K562 (cell line): ENCODE data around the gene ECSCR. TPM values are rescaled to one million over a fixed set of nuclear protein-coding genes. Genes with fewer than 3 reads are reported as not detected.

ENCODE experiments used
- ATAC-seq: fragments of 200-7000 bp; cut with Tn5 transposase; 3 replicates; pipeline ENCODE4 v1.9.1; 2020; ENCODE audit warnings: moderate library complexity
- BruUV-seq: library from RNA; stranded (reverse); fragments of 400-500 nt; replicated peaks from 2 replicates; lab custom pipeline; 2021; lab: Mats Ljungman, UMichigan
- CTCF ChIA-PET: fragments of 300-600 bp; formaldehyde crosslinking; extraction: SDS; loops from one replicate; lab custom pipeline; 2021; ENCODE audit warnings: low intra/inter-chr PET ratio; lab: Yijun Ruan, JAX
- POLR2A ChIA-PET: fragments of 300-600, 350-650 bp; sonication (Branson Sonifier 250); formaldehyde crosslinking; extraction: SDS; loops from one replicate; lab custom pipeline; 2021; ENCODE audit warnings: antibody characterized with exemption, inconsistent platforms; lab: Yijun Ruan, JAX
- DNase-seq, 4 experiments: peaks; one replicate each; pipeline versions ENCODE4 v3.0.0 to v3.0.0-alpha.2; 2011 to 2018; ENCODE audit warnings: low spot score in 3 of 4, mixed read lengths in 3 of 4; ENCODE audit errors: extremely low read depth in 1 of 4
- FAIRE-seq: peaks from 2 replicates; lab custom pipeline; 2011; peaks lifted over from hg19 to GRCh38; lab: Jason Lieb, UNC
- H2AFZ ChIP-seq: 2 replicates; pipeline ENCODE4 v1.6.0; 2011; ENCODE audit warnings: low read depth, low read length, control low read depth, inconsistent platforms
- H3K27ac ChIP-seq: fragments of 200-600 bp; 3 replicates; pipeline ENCODE4 v1.8.0; 2011; ENCODE audit warnings: low read depth, mild to moderate bottlenecking, control low read depth, inconsistent platforms, low read length, moderate library complexity, mixed read lengths; ENCODE audit errors: extremely low read depth
- H3K27me3 ChIP-seq, 2 experiments: fragments of 300-600 bp in 1 of 2; 2 replicates in 1 of 2; 3 replicates in 1 of 2; pipeline versions ENCODE4 v1.6.0 to v1.8.0; 2011; ENCODE audit warnings: inconsistent platforms in 2 of 2, low read length in 2 of 2, mild to moderate bottlenecking in 1 of 2, mixed read lengths in 1 of 2, moderate library complexity in 1 of 2; ENCODE audit not compliant: control insufficient read depth in 2 of 2, insufficient read depth in 2 of 2
- H3K36me3 ChIP-seq: fragments of 300-600 bp; 3 replicates; pipeline ENCODE4 v1.8.0; 2011; ENCODE audit warnings: mild to moderate bottlenecking, low read length, inconsistent platforms; ENCODE audit not compliant: control insufficient read depth, insufficient read depth
- H3K4me1 ChIP-seq, 2 experiments: fragments of 200-600 bp in 1 of 2; replicated peaks in 1 of 2; 2 replicates in 1 of 2; 3 replicates in 1 of 2; pipeline versions ENCODE4 v1.5.1 to v1.8.0; 2011; ENCODE audit warnings: inconsistent platforms in 2 of 2, low read length in 2 of 2, mild to moderate bottlenecking in 1 of 2, mixed read lengths in 1 of 2, moderate library complexity in 1 of 2; ENCODE audit not compliant: control insufficient read depth in 2 of 2, insufficient read depth in 2 of 2
- H3K4me2 ChIP-seq: 2 replicates; pipeline ENCODE4 v1.6.1; 2011; ENCODE audit warnings: low read length, control low read depth, inconsistent platforms, mixed read lengths; ENCODE audit not compliant: insufficient read depth
- H3K4me3 ChIP-seq: fragments of 200-600 bp; sonication (generic), shearing (Covaris generic); 2 replicates; pipeline ENCODE4 v1.5.1; 2016; ENCODE audit warnings: control low read depth, inconsistent platforms
- H3K79me2 ChIP-seq: fragments of 200-600 bp; 3 replicates; pipeline ENCODE4 v1.8.0; 2011; ENCODE audit warnings: low read length, inconsistent platforms; ENCODE audit not compliant: control insufficient read depth, insufficient read depth
- H3K9ac ChIP-seq, 2 experiments: 2 replicates each; pipeline versions ENCODE4 v1.6.0 to v1.6.1; 2011; ENCODE audit warnings: low read depth in 2 of 2, low read length in 2 of 2, control low read depth in 1 of 2, inconsistent platforms in 1 of 2, mild to moderate bottlenecking in 1 of 2, mixed read lengths in 1 of 2; ENCODE audit not compliant: insufficient read depth in 1 of 2
- H3K9me1 ChIP-seq: one replicate; pipeline ENCODE4 v1.6.0; 2011; ENCODE audit warnings: inconsistent platforms, mild to moderate bottlenecking, low read length, moderate library complexity; ENCODE audit not compliant: control insufficient read depth, insufficient read depth
- H3K9me3 ChIP-seq: replicated peaks from 2 replicates; pipeline ENCODE4 v1.5.1; 2011; ENCODE audit warnings: low read depth, low read length, inconsistent platforms; ENCODE audit not compliant: control insufficient read depth, insufficient read depth
- H4K20me1 ChIP-seq: replicated peaks from 2 replicates; pipeline ENCODE4 v1.6.1; 2011; ENCODE audit warnings: low read length, inconsistent platforms, mixed read lengths; ENCODE audit not compliant: control insufficient read depth, insufficient read depth
- ATF1 ChIP-seq, 2 experiments: fragments of 450-650 bp in 1 of 2; IDR thresholded peaks; 2 replicates each; pipeline ENCODE4 v1.6.1; 2016; ENCODE audit warnings: missing compliant biosample characterization in 1 of 2, missing genetic modification characterization in 1 of 2
- NR2C2 ChIP-seq, 2 experiments: fragments of 200-800 bp in 1 of 2; sonication (Bioruptor generic) in 1 of 2; sonication (generic) in 1 of 2; formaldehyde crosslinking in 1 of 2; IDR thresholded peaks; 2 replicates each; pipeline versions ENCODE4 v1.6.1 to v1.8.0; 2016 to 2022; ENCODE audit warnings: mild to moderate bottlenecking in 1 of 2, missing compliant biosample characterization in 1 of 2, missing genetic modification characterization in 1 of 2, missing genetic modification reagents in 1 of 2
- PHF20 ChIP-seq: fragments of 450-650 bp; IDR thresholded peaks from 2 replicates; pipeline ENCODE4 v1.6.1; 2018; ENCODE audit not compliant: partially characterized antibody
- ZNF512 ChIP-seq: IDR thresholded peaks from 2 replicates; pipeline ENCODE4 v1.6.1; 2016; ENCODE audit warnings: missing genetic modification characterization, missing compliant biosample characterization
- ZNF551 ChIP-seq: fragments of 250-450 bp; sonication (Bioruptor Pico); IDR thresholded peaks from 2 replicates; pipeline ENCODE4 v1.5.0; 2021; ENCODE audit warnings: mild to moderate bottlenecking, moderate library complexity
- WGBS: fragments of 100-300 bp; shearing (Covaris generic); methylation state at CpG from one replicate; pipeline ENCODE4 v1.1.6; 2016; ENCODE audit warnings: low coverage, mixed read lengths; ENCODE audit not compliant: insufficient coverage; ENCODE audit errors: missing lambda C conversion rate; 5-methylcytosine and 5-hydroxymethylcytosine counted together
- in situ Hi-C: fragments of 300-500 bp; cut with MboI; formaldehyde crosslinking; loops from 4 replicates; pipeline ENCODE4 v1.15.0; 2018; ENCODE audit warnings: inconsistent platforms, mixed read lengths
- intact Hi-C: fragments of 100-400 bp; cut with micrococcal nuclease; formaldehyde crosslinking; loops from 2 replicates; pipeline ENCODE4 v1.14.2; 2022
- polyA plus RNA-seq, 8 experiments: library from polyadenylated mRNA; depleted of rRNA in 4 of 8; stranded (reverse) in 5 of 8; unstranded in 3 of 8; fragments of >200 nt; fragmentation: Nextera tagmentation in 2 of 8; fragmentation: Illumina TruSeq in 1 of 8; extraction: Ambion mirVana in 2 of 8; extraction: Trizol in 1 of 8; gene quantifications; 2 replicates each; pipeline versions ENCODE4 v1.2.1 to v1.2.3, GENCODE V29; 2011 to 2014; ENCODE audit warnings: inconsistent platforms in 1 of 8, missing spikeins in 1 of 8
- total RNA-seq, 7 experiments: library from RNA; depleted of rRNA in 6 of 7; stranded (reverse); fragments of >200 nt in 6 of 7; fragmentation: Illumina TruSeq in 2 of 7; extraction: Trizol in 2 of 7; gene quantifications; 2 replicates each; pipeline versions ENCODE4 v1.2.1 to v1.2.3, GENCODE V29; 2011 to 2021; ENCODE audit warnings: low replicate concordance in 1 of 7
- TF ChIP-seq, protein P1 (sequence below): fragments of 250-450 bp; sonication (Bioruptor Pico); IDR thresholded peaks from 2 replicates; pipeline ENCODE4 v1.8.0; 2022; ENCODE audit warnings: moderate library complexity, mild to moderate bottlenecking, inconsistent platforms

The ECSCR gene
- total and polyA plus RNA-seq, 9 of the 15 experiments (the other 6 are each of a cell fraction or from before 2014, with no cell fraction given) = 0.10 to 0.25 (median 0.13) TPM; not detected in 6

- 50% methylated on average over 7 of the region's 11 CpGs for WGBS
- 0 out of 3 replicates have a peak, but pooled peaks have one; percentile 7 for ATAC-seq
- no peak for FAIRE-seq
- H3K27me3 ChIP-seq = no peaks in the 10 kb centered on the region
- H3K4me3 ChIP-seq = no peak overlapping the region
- no peaks in the 10 kb centered on the region for H3K36me3 ChIP-seq
- no peak overlapping the region for H3K27ac ChIP-seq
- in situ Hi-C loops = no loop called here
- TF ChIP-seq NR2C2 (CRISPR knock-in tag; IDR thresholded peaks at IDR 0.05) = no peak
- TF ChIP-seq NR2C2 (tag; IDR thresholded peaks at IDR 0.05) = no peak
- no peak for TF ChIP-seq ZNF512 (tag)
- no peak for TF ChIP-seq ZNF551
- no peak for TF ChIP-seq ATF1 (CRISPR knock-in tag; IDR thresholded peaks at IDR 0.05)
- TF ChIP-seq ATF1 (tag; IDR thresholded peaks at IDR 0.05) = no peak
- TF ChIP-seq, protein P1, sequence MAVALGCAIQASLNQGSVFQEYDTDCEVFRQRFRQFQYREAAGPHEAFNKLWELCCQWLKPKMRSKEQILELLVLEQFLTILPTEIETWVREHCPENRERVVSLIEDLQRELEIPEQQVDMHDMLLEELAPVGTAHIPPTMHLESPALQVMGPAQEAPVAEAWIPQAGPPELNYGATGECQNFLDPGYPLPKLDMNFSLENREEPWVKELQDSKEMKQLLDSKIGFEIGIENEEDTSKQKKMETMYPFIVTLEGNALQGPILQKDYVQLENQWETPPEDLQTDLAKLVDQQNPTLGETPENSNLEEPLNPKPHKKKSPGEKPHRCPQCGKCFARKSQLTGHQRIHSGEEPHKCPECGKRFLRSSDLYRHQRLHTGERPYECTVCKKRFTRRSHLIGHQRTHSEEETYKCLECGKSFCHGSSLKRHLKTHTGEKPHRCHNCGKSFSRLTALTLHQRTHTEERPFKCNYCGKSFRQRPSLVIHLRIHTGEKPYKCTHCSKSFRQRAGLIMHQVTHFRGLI (CRISPR knock-in tag) = no peak
- TF ChIP-seq PHF20 = no peak
- TF ChIP-seq, all 486 proteins: peak for 0
- Histone ChIP-seq H3K4me1 (peaks cover 0 to 15% of the 10 kb centered on the region in 2 experiments; a peak in 2 of 5 replicates), H3K9me3 (no peaks in the 10 kb centered on the region), H3K9me1 (peaks cover 4% of the 10 kb centered on the region), H2AFZ (0 out of 2 replicates have a peak overlapping the region, but pooled peaks have one; percentile 32), H3K9ac (peak overlapping the region in 1 of 2 experiments; percentile 49; a peak in 1 of 4 replicates), H4K20me1 (no peaks in the 10 kb centered on the region), H3K79me2 (no peaks in the 10 kb centered on the region), H3K4me2 (no peak overlapping the region)
- POLR2A ChIA-PET = interaction anchor here (0.6 to 1.4 kb wide), 5 partner anchors 9 to 82 kb away, joined by 3 to 5 read pairs (median 3); no protein-coding TSS in a partner anchor
- intact Hi-C loops = no loop called here
- no peak for DNase-seq
- CTCF ChIA-PET = no interaction called here
- BruUV-seq = no TSS peak
Observed at GRCh38 chr5:139454568-139455290, 7.8 kb downstream of the ECSCR start.
